GM18951 (cell line): ENCODE results near the gene F5.
"Not testable (repeated sequence)": the region's sequence is repeated elsewhere in the genome, so short reads cannot be mapped to it uniquely, and the experiment has no call there.

Experiments used
- POLR2A ChIP-seq: IDR thresholded peaks from 4 replicates; pipeline ENCODE4 v1.6.1; 2011; ENCODE audit warnings: mild to moderate bottlenecking; ENCODE audit not compliant: insufficient read length, insufficient read depth; ENCODE audit errors: extremely low read depth
- in situ Hi-C: fragments of 300-500 bp; cut with MboI; formaldehyde crosslinking; loops from one replicate; pipeline ENCODE4 v1.12.0; 2022; ENCODE audit warnings: low sequenced_read_pairs, mixed read lengths, inconsistent platforms; ENCODE audit not compliant: unreplicated experiment

Gene F5

GRCh38 chr1:169507413-169507812, 78.9 kb downstream of the F5 start:
- TF ChIP-seq POLR2A, result no peak
- in situ Hi-C loops, result no loop called here

GRCh38 chr1:169503601-169504000, 82.7 kb downstream of the F5 start:
- in situ Hi-C loops, result not testable (repeated sequence)

GRCh38 chr1:169499807-169500206, 86.5 kb downstream of the F5 start:
- TF ChIP-seq POLR2A, result no peak
- in situ Hi-C loops, result no loop called here

DNA sequence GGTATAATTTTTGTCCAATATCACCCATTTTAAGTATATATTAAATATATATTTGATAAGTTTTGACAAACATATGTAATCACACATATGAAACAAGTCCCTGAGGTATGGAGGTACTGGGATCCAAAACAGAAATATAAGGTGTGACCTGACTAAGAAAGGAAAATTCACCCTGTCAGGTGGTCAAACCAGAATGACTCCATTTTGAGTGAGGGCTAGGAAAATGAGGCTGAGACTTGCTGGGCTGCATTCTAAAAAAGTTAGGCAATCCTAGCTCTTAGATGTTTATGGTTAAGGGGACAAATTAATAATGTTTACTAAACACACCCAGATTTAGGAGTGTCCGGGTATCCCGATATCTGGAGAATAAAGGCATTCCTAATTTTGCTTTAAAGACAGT, 89.0 kb downstream of the F5 start:
- in situ Hi-C loops, result no loop called here
- TF ChIP-seq POLR2A, result no peak

- no peak for TF ChIP-seq POLR2A
- in situ Hi-C loops, result no loop called here
Observed at GRCh38 chr1:169495916-169496315, 90.4 kb downstream of the F5 start.

GRCh38 chr1:169495046-169495775, 91.1 kb downstream of the F5 start:
- in situ Hi-C loops, result no loop called here
- no peak for TF ChIP-seq POLR2A

- no peak for TF ChIP-seq POLR2A
- in situ Hi-C loops, result no loop called here
Observed at GRCh38 chr1:169494343-169494742, 91.9 kb downstream of the F5 start.

DNA sequence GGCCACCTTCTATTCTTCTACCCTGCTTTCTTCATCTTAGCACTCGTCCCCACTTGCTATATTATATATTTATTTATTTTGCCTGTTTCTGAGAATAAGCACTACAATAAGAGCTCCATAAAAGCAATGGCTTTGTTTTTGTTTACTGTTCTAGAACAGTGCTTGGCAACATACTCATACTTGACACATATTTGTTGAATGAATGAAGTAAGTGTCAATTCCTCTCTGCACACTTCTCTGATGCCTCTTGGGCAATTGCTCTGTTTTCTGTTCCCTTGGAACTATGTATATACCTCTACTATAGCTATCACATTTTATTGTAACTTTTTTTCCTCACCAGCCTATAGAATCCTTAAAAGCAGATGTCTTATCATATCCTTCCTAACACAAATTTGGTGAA, 93.0 kb downstream of the F5 start:
- no peak for TF ChIP-seq POLR2A
- in situ Hi-C loops, result no loop called here

DNA sequence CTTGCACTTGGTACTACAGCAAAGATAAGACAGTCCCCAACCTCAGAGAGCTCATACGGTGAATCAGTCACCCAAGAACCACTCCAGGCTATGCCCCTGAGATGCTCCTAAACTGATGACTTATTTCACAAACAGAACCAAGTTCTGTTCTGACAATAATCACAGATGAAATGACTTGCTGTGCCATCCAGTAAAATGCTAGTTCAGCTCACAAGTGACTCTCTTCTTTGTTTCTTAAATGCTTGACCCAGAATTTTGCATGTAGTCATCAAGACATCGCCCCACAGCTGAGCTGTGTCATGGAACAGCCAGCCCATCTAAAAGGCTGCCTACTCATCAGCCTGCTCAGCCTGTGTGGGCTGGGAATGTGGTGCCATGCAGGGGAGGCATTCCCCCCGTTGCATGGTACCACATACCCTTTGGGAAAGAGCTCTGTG, 94.4 kb downstream of the F5 start:
- in situ Hi-C loops, result no loop called here
- TF ChIP-seq POLR2A, result no peak

DNA sequence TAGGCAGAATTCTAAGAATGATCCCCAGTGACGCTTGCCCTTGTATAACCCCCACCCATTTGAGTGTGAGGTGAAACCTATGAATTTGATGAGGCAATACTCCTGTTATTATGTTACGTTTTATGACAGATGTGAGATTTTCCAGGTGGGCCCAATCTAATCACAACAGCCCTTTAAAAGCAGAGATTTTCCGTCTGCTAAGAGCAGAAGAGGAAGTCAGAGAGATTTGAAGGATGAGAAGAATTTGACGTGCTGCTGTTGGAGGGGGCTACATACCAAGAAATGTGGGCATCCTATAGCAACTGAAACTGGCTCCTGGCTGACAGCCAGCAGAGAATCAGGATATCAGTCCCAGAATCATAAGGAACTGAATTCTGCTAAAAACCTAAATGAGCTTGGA, 98.1 kb downstream of the F5 start:
- in situ Hi-C loops, result no loop called here
- no peak for TF ChIP-seq POLR2A

GRCh38 chr1:169487561-169487960, 98.7 kb downstream of the F5 start:
- in situ Hi-C loops, result no loop called here
- TF ChIP-seq POLR2A, result no peak

GRCh38 chr1:169487133-169487532, 99.1 kb downstream of the F5 start:
- TF ChIP-seq POLR2A, result no peak
- in situ Hi-C loops, result no loop called here

DNA sequence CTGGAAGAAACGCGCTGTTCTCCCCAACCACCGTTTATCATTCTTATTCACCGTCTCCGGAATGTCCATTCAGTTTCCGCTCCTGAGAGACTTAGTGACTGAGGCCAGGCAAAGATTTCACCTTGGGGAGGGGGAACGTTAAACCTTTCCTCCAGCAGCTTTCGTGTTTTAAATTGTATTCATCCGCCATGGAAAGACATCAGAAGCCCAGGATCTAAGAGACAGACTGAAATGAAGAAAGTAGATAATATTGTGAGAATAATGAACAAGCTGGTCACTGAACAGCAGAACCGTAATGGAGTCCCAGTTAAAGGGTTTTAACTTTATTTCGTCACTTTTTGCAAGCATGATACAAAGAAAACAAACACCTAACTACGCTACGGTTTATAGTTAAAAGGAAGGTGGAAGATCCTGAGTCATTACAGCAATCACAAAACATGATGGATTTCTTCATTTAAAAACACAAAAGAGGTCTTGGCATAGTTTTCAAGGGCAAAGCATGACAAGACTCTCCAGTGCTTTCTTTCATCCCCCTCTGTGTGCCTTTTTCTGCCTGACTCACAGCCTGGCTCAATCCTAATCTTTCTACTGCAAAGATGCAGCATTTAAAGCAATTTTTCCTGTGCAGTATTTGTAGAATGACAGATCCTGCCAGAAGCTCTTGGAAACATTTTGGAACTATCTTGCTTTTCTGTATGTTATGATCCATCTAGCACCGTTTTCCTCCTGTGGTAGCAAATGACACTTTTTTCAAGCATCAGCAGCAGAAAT, 99.8 kb downstream of the F5 start:
- in situ Hi-C loops, result no loop called here
- TF ChIP-seq POLR2A, result no peak
